Tibial nerve (tissue), 4 donors: Measurements from ENCODE around the gene NEDD4L.

ENCODE experiments used
- CTCF ChIP-seq, 5 experiments: fragments of 200-600 bp in 3 of 5; fragments of 450-650 bp in 2 of 5; sonication (generic) in 3 of 5; IDR thresholded peaks; one replicate each; pipeline ENCODE4 v1.5.1; 2016 to 2019; ENCODE audit warnings: antibody characterized with exemption in 5 of 5, mild to moderate bottlenecking in 3 of 5, moderate library complexity in 2 of 5
- EP300 ChIP-seq, 2 donors: sonication (generic); formaldehyde crosslinking; IDR thresholded peaks; one replicate each; pipeline ENCODE4 v1.6.1; 2017; ENCODE audit warnings: antibody characterized with exemption in 2 of 2, mild to moderate bottlenecking in 1 of 2
- POLR2A ChIP-seq, 2 donors: fragments of 450-650 bp; IDR thresholded peaks; one replicate each; pipeline ENCODE4 v1.6.1; 2017; ENCODE audit warnings: antibody characterized with exemption in 2 of 2, mild to moderate bottlenecking in 2 of 2, moderate library complexity in 2 of 2

DNA sequence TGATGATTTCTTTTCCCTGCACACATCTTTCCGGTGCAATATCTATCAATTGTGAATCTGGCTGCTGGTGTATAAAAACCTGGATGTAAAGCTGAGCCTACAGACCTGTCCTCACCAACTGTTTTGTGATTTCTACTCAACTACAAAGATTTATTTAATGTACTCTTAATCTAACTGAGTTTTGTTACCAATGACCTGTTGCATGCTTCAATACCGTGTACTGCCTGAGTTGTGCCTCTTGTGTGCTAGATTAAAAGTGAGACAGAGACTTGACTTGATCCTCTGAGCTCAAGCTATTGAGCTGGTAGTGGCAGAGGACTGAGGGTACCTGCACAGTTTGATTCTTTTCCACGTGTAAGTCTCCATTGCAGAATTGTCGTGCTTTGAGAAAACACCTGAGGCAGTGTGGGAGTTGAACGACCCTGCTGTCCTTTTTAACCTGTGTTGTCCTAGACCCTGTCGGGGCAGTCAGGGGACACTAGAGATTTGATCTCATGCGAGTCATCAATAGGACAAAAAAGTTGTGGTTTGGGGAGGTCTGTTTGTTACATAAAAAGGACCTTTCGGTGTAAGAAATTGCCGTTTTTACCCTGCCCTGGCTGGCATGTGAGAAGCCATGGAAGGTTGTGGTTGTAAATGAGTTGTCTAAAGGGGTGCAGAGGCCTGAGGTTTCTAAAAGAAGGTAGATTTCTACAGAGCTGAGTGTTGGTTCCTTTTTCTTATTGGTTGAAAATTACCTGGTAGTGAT is 353.5 kb downstream of the NEDD4L start:
- TF ChIP-seq CTCF (IDR thresholded peaks at IDR 0.05), result no peak
- TF ChIP-seq POLR2A (IDR thresholded peaks at IDR 0.05), result no peak
- no peak for TF ChIP-seq EP300 (IDR thresholded peaks at IDR 0.05)
